GM18526 (cell line): ENCODE measurements around the gene MYL9.

Experiments used
- POLR2A ChIP-seq: IDR thresholded peaks from 3 replicates; pipeline ENCODE4 v1.6.1; 2011; ENCODE audit not compliant: insufficient read length; ENCODE audit errors: extremely low read depth

MYL9 gene

DNA sequence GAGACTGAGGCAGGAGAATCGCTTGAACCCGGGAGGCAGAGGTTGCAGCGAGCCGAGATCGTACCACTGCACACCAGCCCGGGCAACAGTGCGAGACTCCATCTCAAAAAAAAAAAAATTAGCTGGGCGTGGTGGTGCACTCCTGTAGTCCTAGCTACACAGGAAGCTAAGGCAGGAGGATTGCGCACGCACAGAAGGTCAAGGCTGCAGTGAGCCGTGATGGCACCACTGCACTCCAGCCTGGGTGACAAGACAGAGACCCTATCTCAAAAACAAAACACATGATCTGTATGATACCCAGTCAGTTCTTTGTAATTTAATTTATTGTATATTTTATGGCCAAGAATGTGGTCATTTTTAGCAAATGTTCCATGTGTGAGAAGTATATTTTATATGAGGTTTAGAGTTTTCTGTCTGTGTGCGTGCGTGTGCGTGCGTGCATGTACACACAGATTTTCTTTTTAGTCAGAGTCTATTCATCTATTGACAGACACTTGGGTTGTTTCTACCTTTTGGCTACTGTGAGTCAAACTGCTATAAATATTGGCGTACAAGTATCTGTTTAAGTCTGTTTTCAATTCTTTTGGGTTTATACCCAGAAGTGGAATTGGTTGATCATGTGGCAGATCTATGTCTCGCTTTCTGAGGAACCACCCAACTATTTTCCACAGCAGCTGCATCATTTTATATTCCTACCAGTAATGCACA is 22.2 kb upstream of the MYL9 start:
- TF ChIP-seq POLR2A: no peak

DNA sequence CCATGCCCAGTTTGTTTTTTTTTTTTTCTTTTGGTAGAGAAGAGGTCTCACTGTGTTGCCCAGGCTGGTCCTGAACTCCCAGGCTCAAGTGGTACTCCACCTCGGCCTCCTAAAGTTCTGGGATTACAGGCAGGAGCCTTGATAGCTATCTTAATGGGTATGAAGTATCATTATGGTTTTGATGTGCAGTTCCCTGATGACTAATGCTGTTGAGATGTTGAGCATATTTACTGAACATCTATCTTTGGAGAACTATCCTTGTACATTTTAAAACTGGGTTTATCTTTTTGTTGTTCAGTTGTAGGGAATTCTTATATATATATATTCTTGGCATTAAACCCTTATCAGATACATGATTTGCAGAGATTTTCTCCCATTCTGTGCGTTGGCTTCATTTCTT is 21.4 kb upstream of the MYL9 start:
- TF ChIP-seq POLR2A: no peak

- TF ChIP-seq POLR2A: no peak
Observed at GRCh38 chr20:36521526-36521925, 19.8 kb upstream of the MYL9 start.

GRCh38 chr20:36523341-36523740 is 18.0 kb upstream of the MYL9 start:
- TF ChIP-seq POLR2A: no peak

GRCh38 chr20:36525620-36526365 is 15.5 kb upstream of the MYL9 start:
- no peak for TF ChIP-seq POLR2A

GRCh38 chr20:36526521-36527011 is 14.8 kb upstream of the MYL9 start:
- TF ChIP-seq POLR2A: no peak

DNA sequence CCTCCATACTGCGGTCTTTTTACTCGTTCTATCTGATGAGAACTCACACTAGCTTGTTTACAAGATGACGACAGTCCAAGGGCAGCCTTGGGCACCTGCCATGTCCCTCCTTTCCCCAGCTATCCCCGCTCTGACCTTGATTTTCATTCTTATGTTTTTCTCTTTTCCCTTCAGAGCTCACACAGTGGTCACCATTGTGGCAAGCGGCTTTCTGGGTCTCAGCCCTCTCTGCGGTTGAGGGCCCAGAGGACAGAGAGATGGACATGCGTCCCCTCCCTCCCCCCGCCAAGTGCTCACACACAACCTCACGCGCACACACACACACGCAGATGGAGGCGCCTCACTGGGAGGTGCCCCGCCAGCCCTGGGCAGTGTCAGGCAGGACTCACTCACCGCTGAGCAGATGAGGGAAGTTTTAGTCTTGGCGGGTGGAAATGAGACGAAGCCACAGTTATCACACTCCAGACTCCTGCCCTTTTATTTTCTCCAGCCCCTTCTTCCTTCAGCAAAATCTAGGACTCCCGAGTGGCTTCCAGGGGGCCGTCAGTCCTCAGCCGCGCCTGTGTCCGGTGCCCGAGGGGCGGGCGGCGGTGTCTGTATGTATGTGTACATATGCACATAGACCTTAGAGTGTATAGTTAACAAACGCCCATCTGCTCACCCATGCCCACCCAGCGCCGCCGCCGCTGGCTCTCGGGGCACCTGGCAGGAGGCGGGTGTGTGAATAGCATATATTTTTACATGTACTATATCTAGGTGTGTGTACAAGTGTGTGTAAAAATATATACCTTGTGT is 13.8 kb upstream of the MYL9 start:
- TF ChIP-seq POLR2A: no peak

GRCh38 chr20:36528176-36528874 is 13.0 kb upstream of the MYL9 start:
- TF ChIP-seq POLR2A: no peak

DNA sequence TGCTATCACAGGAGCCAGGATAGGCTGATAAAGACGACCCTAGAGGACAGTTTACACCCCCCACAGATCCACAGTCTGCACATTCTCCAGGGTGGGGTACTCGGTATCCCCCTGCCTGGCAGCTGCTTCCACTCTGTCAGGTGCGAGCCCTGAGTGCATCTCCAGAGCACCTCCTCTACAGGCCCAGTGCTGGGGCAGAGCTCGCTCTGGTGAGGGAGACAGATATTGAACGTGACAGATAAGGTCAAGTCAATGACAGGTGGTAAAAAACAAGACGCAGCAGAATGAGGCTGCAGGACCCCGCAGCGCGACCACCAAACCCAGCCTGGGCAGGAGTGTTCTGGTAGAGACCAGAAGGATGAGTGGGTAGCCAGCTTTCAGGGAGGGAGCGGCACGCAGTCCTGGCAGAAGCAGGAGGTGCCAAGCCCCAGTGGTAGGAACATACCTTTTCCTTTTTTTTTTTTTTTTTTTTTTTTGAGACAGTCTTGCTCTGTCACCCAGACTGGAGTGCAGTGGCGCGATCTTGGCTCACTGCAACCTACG is 12.4 kb upstream of the MYL9 start:
- no peak for TF ChIP-seq POLR2A

GRCh38 chr20:36532388-36532787 is 8.9 kb upstream of the MYL9 start:
- TF ChIP-seq POLR2A: no peak

GRCh38 chr20:36532822-36533221 is 8.5 kb upstream of the MYL9 start:
- TF ChIP-seq POLR2A: no peak

DNA sequence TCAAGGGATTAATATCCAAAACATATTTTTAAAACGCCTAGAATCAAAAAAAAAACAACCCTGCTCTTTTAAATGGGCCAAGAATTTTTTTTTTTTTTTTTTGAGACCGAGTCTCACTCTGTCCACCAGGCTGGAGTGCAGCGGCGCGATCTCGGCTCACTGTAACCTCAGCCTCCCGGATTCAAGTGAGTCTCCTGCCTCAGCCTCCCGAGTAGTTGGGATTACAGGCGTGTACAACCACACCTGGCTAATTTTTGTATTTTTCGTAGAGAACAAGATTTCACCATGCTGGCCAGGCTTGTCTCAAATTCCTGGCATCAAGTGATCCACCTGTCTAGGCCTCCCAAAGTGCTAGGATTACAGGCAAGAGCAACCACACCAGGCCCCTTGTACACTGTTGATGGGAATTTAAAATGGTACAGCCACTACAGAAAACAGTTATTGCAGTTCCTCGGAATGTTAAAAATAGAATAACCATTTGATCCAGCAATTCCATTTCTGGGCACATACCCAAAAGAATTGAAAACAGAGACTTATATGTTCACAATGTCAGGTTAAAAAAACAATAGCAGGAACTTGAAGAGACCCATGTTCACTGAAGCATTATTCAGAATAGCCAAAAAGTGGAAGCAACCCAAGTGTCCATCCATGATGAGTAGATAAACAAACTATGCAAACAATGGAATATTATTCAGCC is 3.1 kb upstream of the MYL9 start:
- TF ChIP-seq POLR2A: no peak

DNA sequence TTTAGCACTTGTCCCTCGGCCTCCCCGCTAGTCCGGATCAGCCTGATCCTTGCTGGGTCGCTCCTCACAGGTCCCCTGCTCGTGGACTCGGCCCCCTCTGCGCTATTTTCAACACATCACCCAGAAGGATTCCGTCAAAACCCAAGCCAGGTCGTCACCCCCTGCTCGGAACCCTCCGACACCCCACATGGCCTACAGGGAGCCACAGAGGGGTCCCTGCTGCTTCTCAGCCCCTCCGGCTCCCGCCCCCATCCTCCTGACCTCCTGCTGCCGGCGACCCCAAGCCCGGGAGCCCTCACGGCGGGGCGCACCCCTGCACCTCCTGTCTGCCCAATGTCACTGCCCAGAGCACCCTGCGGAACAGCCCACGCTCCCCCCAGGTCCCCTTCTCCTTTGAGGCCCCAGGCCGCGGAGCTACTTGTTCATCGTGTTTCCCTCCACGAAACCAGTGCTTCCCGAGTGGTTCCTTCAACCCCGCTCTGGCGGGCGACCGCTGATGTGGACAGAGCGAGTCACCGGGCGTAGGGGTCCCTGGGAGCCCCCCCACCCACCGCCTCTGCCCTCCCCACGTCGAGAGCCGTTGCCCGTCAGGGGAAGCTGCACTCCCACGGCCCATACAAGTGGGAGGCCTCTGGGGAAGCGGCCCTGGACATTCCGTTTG is 638 bp upstream of the MYL9 start:
- TF ChIP-seq POLR2A: no peak
